Fibroblast of skin of right biceps (primary cell): ENCODE data around the gene CHD1L.
"Not testable (repeated sequence)": the region's sequence is repeated elsewhere in the genome, so short reads cannot be mapped to it uniquely, and the experiment has no call there.

Experiments
- DNase-seq: peaks from one replicate; pipeline ENCODE4 v3.0.0-alpha.2; 2013

CHD1L gene

DNA sequence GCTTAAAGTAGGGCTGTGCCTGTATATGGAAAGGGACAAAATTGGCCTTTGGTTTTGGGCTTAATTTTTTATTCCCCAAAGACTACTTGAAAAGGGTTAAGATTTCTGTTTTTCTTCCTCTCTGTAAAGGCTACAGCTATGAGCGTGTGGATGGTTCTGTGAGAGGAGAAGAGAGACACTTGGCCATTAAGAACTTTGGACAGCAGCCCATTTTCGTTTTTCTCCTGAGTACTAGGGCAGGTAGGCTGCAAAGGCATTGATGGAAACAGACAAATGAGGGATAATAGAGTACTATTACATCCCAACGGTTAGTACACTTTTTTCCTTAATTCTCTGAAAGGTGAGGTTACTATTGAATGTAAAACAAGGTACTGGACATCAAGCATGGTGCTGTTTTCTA, 29.6 kb downstream of the CHD1L start:
- no peak for DNase-seq

DNA sequence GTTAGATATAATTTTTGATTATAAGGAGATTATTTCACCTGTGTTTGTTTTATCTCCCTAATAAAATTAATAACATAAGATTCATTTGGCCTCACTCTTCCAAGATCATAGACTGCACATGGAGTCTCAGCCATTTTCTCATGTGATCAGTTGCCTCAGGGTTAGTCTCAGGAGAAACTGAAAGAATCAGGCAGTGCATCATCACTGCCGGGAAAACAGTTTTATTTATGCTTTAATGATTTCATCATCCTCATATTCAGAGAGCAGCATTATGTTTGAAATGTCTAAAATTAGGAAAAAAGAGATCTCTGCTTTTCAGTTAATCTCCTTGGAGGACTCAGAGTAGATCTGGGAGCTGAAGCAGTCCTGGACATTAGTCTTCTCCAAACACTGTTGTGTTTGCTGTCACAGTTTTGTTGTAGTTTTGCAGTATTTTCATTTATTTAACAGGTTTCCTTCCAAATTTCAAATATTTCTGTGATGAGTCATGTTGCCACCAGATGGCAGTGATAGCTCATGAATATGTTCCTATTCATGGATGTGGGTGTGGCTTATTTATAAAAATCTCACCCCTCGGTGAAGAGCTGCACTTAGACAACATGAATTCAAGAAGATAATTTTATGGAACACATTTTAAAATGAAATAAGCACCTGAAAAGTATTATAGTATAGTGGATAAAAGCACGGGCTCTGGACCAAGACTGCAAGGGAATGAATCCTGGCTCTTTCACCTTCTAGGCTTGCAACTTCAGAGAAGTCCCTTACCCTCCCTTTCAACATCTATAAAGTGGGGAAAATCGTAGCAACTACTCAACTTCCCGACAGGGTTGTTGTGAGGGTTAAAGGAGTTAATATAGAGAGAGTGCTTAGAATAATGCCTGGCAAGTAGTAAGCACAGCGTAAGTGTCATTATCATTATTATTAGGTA, 31.2 kb downstream of the CHD1L start:
- peak; percentile 81 for DNase-seq

- DNase-seq = no peak
Measured at GRCh38 chr1:147281950-147282349, 39.5 kb downstream of the CHD1L start.

GRCh38 chr1:147283011-147283410, 40.5 kb downstream of the CHD1L start:
- DNase-seq = no peak

- DNase-seq = no peak
Measured at GRCh38 chr1:147287133-147287865, 44.8 kb downstream of the CHD1L start.

DNA sequence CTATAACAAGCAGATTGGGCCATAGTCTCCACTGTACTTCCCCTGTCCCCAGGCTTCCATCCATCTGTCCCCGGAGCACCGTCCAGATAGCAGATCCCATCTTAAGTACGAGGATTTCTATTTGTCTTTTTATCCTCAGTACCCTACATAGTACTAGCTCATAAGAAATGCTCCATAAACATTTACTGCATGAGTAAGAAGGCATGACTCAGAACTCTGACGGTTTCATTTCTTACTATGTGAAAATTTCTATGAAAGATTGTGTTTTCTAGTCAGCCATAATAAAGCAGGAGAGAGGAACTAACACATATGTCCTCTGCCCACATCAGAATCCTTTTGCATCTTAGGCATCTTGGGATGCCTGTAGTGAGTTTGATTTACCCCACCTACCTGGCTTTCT, 49.5 kb downstream of the CHD1L start:
- peak; percentile 83 for DNase-seq

DNA sequence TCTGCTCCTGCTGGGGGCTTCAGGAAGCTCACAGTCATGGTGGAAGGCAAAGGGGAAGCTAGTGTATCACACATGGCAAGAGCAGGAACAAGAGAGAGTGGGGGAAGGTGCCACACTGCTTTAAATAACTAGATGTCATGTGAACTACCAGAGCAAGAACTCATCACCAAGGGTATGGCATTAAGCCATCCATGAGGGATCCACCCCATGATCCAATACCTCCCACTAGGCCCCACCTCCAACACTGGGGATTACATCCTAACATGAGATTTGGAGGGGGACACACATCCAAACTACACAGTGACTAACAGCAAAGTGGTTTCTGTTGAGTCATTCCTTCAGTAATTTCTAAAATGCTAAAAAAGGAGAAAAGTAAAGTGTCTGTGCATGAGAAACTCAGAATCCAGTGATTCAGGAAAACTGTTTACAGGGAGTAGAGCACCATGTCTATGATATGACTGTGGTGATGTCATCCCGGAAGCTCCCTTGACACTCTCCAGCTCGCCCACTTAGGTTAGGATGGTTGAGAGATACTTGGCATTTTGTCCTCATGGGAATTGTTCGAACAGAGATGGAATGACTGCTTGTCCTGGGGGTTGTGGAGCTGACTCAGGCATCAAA, 50.3 kb downstream of the CHD1L start:
- DNase-seq = peak; percentile 98

DNA sequence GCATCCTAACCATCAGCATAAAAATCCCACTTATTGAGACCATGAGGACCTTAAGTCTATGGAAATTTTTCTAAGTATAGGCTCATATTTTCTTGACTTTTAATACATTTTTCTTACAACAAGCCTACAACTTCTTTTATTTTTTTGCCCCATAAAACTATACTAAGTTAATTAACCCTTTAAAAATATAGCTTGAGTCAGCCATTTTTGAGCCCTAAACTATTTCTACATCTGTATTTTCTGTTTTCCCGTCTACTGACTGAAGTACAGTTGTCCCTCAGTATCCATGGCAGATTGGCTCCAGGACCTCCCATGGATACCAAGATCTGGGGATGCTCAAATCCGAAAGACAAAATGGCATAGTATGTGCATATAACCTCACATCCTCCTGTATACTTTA, 55.0 kb downstream of the CHD1L start:
- DNase-seq = no peak

DNA sequence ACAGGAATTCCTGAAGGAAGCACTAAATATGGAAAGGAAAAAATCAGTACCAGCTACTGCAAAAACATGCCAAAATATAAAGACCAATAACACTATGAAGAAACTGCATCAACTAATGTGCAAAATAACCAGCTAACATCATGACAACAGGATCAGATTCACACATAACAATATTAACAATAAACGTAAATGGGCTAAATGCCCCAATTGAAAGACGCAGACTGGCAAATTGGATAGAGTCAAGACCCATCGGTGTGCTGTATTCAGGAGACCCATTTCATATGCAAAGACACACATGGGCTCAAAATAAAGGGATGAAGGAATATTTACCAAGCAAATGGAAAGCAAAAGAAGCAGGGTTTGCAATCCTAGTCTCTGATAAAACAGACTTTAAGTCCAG, 63.3 kb downstream of the CHD1L start:
- DNase-seq = not testable (repeated sequence)

- no peak for DNase-seq
Measured at GRCh38 chr1:147316968-147317367, 74.5 kb downstream of the CHD1L start.

- DNase-seq = not testable (repeated sequence)
Measured at GRCh38 chr1:147326933-147327687, 84.6 kb downstream of the CHD1L start.

- DNase-seq = no peak
Measured at GRCh38 chr1:147334292-147334691, 91.8 kb downstream of the CHD1L start.

DNA sequence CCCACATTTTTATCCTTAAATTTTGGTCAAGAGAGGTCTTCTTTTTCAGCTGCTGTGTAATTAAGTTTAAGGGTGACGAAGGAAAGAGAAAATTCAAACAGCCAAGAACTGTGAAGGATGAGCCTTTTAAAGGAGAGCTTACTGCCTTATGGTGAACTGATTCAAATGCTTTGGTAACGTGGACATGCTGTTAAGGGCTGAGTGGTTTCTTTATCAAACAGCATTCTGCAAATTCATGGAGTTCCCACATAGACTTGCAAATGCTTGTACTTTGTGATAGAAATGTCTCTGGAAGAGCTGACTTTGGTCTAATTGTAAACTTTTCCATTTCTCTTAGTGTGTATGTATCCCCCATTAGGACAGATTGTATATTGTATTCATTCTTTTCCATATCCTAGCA, 93.8 kb downstream of the CHD1L start:
- no peak for DNase-seq

- DNase-seq = peak; percentile 8
Measured at GRCh38 chr1:147337040-147337630, 94.7 kb downstream of the CHD1L start.

DNA sequence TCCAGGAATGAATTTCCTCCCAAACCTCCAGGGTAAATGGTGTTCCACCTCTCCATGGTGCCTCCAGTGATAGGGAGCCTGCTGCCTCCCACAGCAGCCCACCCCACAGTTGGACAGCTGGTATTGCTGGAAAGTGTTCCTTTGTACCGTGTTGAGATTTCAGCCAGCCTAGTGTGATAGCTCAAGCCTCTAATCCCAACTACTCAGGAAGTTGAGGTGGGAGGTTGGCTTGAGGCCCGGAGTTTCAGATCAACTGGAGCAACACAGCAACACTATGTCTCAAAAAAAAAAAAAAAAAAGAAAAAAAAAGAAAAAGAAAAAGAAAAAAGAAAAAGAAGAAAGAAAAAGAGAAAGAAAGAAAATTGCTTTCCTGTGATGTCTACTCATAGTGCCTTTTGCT, 96.1 kb downstream of the CHD1L start:
- DNase-seq = no peak

- no peak for DNase-seq
Measured at GRCh38 chr1:147341246-147341645, 98.8 kb downstream of the CHD1L start.
